H1 (cell line): ENCODE results near the gene CYB5B. TPM values are rescaled to one million over a fixed set of nuclear protein-coding genes. Genes with fewer than 3 reads are reported as not detected.

Source experiments
- CTCF ChIA-PET: fragments of 300-600 bp; sonication (Branson Sonifier 250); formaldehyde crosslinking; loops from one replicate; lab custom pipeline; 2021; ENCODE audit not compliant: partially characterized antibody; lab: Charles Lee
- POLR2A ChIA-PET: fragments of 300-600 bp; sonication (Branson Sonifier 250); formaldehyde crosslinking; loops from one replicate; lab custom pipeline; 2021; ENCODE audit warnings: inconsistent platforms; ENCODE audit not compliant: partially characterized antibody; lab: Charles Lee
- DNase-seq, 2 experiments: peaks; one replicate each; pipeline versions ENCODE4 v3.0.0 to v3.0.0-alpha.2; 2010 to 2022; ENCODE audit warnings: low spot score in 2 of 2, low read depth in 1 of 2, mixed read lengths in 1 of 2
- FAIRE-seq: peaks from 2 replicates; lab custom pipeline; 2011; peaks lifted over from hg19 to GRCh38; lab: Jason Lieb, UNC
- H2AFZ ChIP-seq: 2 replicates; pipeline ENCODE4 v1.8.1; 2012; ENCODE audit warnings: low read length, inconsistent platforms
- H2AK5ac ChIP-seq: 2 replicates; pipeline ENCODE4 v1.6.1; 2013; ENCODE audit warnings: low read depth, low read length
- H2BK120ac ChIP-seq: replicated peaks from 2 replicates; pipeline ENCODE3; 2013; ENCODE audit warnings: low read depth, low read length, inconsistent platforms
- H2BK12ac ChIP-seq: 2 replicates; pipeline ENCODE4 v1.6.1; 2013; ENCODE audit warnings: low read depth, low read length
- H2BK15ac ChIP-seq: 2 replicates; pipeline ENCODE4 v1.6.1; 2013; ENCODE audit warnings: low read length
- H2BK20ac ChIP-seq: 2 replicates; pipeline ENCODE4 v1.6.1; 2013; ENCODE audit warnings: low read length
- H2BK5ac ChIP-seq: 2 replicates; pipeline ENCODE4 v1.6.1; 2013; ENCODE audit warnings: low read depth, low read length
- H3K14ac ChIP-seq: 2 replicates; pipeline ENCODE4 v1.6.1; 2013; ENCODE audit warnings: inconsistent platforms; ENCODE audit not compliant: insufficient read length
- H3K18ac ChIP-seq: 2 replicates; pipeline ENCODE4 v1.6.1; 2013; ENCODE audit warnings: low read length; ENCODE audit errors: extremely low read depth
- H3K23ac ChIP-seq: 2 replicates; pipeline ENCODE4 v1.6.1; 2013; ENCODE audit warnings: inconsistent platforms; ENCODE audit not compliant: insufficient read length
- H3K23me2 ChIP-seq: 2 replicates; pipeline ENCODE4 v1.6.1; 2013; ENCODE audit warnings: low read depth, low read length
- H3K27ac ChIP-seq: 2 replicates; pipeline ENCODE4 v1.6.1; 2011; ENCODE audit warnings: low read depth, low read length, inconsistent platforms
- H3K27me3 ChIP-seq, 4 experiments: replicated peaks in 1 of 4; 1 replicate in 1 of 4; 2 replicates in 3 of 4; pipeline versions ENCODE4 v1.6.1 to v1.8.1; 2011 to 2013; ENCODE audit warnings: low read length in 3 of 4, mild to moderate bottlenecking in 3 of 4, inconsistent platforms in 2 of 4, mixed read lengths in 2 of 4, moderate library complexity in 1 of 4; ENCODE audit not compliant: control insufficient read depth in 3 of 4, insufficient read depth in 3 of 4; ENCODE audit errors: extremely low read depth in 1 of 4
- H3K36me3 ChIP-seq, 4 experiments: 2 replicates each; pipeline versions ENCODE4 v1.6.1 to v1.8.1; 2011 to 2013; ENCODE audit warnings: mild to moderate bottlenecking in 4 of 4, low read length in 3 of 4, moderate library complexity in 2 of 4, control low read depth in 1 of 4, inconsistent platforms in 1 of 4; ENCODE audit not compliant: insufficient read depth in 4 of 4, control insufficient read depth in 2 of 4
- H3K4ac ChIP-seq: replicated peaks from 2 replicates; pipeline ENCODE3; 2013; ENCODE audit warnings: low read length, low read depth, mixed read lengths, inconsistent platforms; ENCODE audit not compliant: insufficient read length
- H3K4me1 ChIP-seq, 4 experiments: replicated peaks in 1 of 4; 1 replicate in 1 of 4; 2 replicates in 3 of 4; pipeline versions ENCODE4 v1.6.1 to v1.8.1; 2011 to 2013; ENCODE audit warnings: low read length in 3 of 4, inconsistent platforms in 2 of 4, mixed read lengths in 1 of 4; ENCODE audit not compliant: insufficient read depth in 4 of 4, control insufficient read depth in 3 of 4
- H3K4me2 ChIP-seq, 2 experiments: 2 replicates each; pipeline versions ENCODE4 v1.6.1 to v1.8.1; 2011 to 2013; ENCODE audit warnings: low read depth in 2 of 2, low read length in 2 of 2, control low read depth in 1 of 2, inconsistent platforms in 1 of 2, mild to moderate bottlenecking in 1 of 2; ENCODE audit not compliant: insufficient read depth in 1 of 2
- H3K4me3 ChIP-seq, 4 experiments: fragments of 200-600, 300-600 bp in 1 of 4; sonication (generic), shearing (Covaris generic), sonication (Bioruptor Twin) in 1 of 4; 2 replicates each; pipeline versions ENCODE4 v1.5.1 to v1.8.1; 2011 to 2016; ENCODE audit warnings: low read length in 4 of 4, low read depth in 3 of 4, control low read depth in 2 of 4, inconsistent platforms in 2 of 4, mild to moderate bottlenecking in 2 of 4, mixed read lengths in 1 of 4, moderate library complexity in 1 of 4; ENCODE audit not compliant: insufficient read depth in 2 of 4; ENCODE audit errors: extremely low read depth in 1 of 4
- H3K56ac ChIP-seq: replicated peaks from 2 replicates; pipeline ENCODE3; 2013; ENCODE audit warnings: low read depth, mild to moderate bottlenecking, mixed read lengths, low read length, inconsistent platforms; ENCODE audit not compliant: insufficient read length
- H3K79me1 ChIP-seq: 2 replicates; pipeline ENCODE4 v1.6.1; 2013; ENCODE audit warnings: low read depth, low read length, control low read depth
- H3K79me2 ChIP-seq, 2 experiments: 2 replicates each; pipeline versions ENCODE4 v1.6.1 to v1.8.1; 2012 to 2013; ENCODE audit warnings: low read length in 2 of 2, mild to moderate bottlenecking in 2 of 2, inconsistent platforms in 1 of 2; ENCODE audit not compliant: insufficient read depth in 2 of 2, control insufficient read depth in 1 of 2
- H3K9ac ChIP-seq, 4 experiments: replicated peaks in 1 of 4; 1 replicate in 1 of 4; 2 replicates in 3 of 4; pipeline versions ENCODE4 v1.6.1 to v1.8.1; 2011 to 2013; ENCODE audit warnings: low read depth in 3 of 4, low read length in 3 of 4, control low read depth in 2 of 4, mild to moderate bottlenecking in 2 of 4, moderate library complexity in 2 of 4, inconsistent platforms in 1 of 4; ENCODE audit errors: extremely low read depth in 1 of 4
- H3K9me3 ChIP-seq, 2 experiments: 2 replicates each; pipeline versions ENCODE4 v1.6.1 to v1.8.1; 2012 to 2013; ENCODE audit warnings: mild to moderate bottlenecking in 2 of 2, moderate library complexity in 2 of 2, control low read depth in 1 of 2, inconsistent platforms in 1 of 2, low read depth in 1 of 2, low read length in 1 of 2, mixed read lengths in 1 of 2; ENCODE audit not compliant: insufficient read depth in 2 of 2
- H4K20me1 ChIP-seq, 2 experiments: replicated peaks in 1 of 2; 2 replicates each; pipeline versions ENCODE3 to v1.8.1; 2011 to 2013; ENCODE audit warnings: inconsistent platforms in 2 of 2, low read length in 2 of 2, mild to moderate bottlenecking in 1 of 2; ENCODE audit not compliant: insufficient read depth in 2 of 2, control insufficient read depth in 1 of 2
- H4K5ac ChIP-seq: 2 replicates; pipeline ENCODE4 v1.6.1; 2013; ENCODE audit warnings: low read length, low read depth, mixed read lengths, inconsistent platforms; ENCODE audit not compliant: insufficient read length
- H4K8ac ChIP-seq: 2 replicates; pipeline ENCODE4 v1.8.0; 2013; ENCODE audit warnings: mild to moderate bottlenecking, moderate library complexity, low read length, inconsistent platforms; ENCODE audit not compliant: insufficient read depth; ENCODE audit errors: extremely low read depth
- H4K91ac ChIP-seq: replicated peaks from 2 replicates; pipeline ENCODE3; 2013; ENCODE audit warnings: low read length, mixed read lengths, inconsistent platforms; ENCODE audit not compliant: insufficient read length
- HDAC2 ChIP-seq, 2 experiments: fragments of 300-600 bp in 1 of 2; sonication (generic) in 1 of 2; IDR thresholded peaks; 2 replicates each; pipeline ENCODE4 v1.6.1; 2011 to 2012; ENCODE audit warnings: low read depth in 2 of 2, low read length in 2 of 2, mild to moderate bottlenecking in 2 of 2, moderate library complexity in 2 of 2, borderline replicate concordance in 1 of 2, inconsistent platforms in 1 of 2
- RBBP5 ChIP-seq: IDR thresholded peaks from 2 replicates; pipeline ENCODE4 v1.7.1; 2012; ENCODE audit warnings: low read depth, mild to moderate bottlenecking, inconsistent platforms, low read length, moderate library complexity, borderline replicate concordance
- SRF ChIP-seq: IDR thresholded peaks from 2 replicates; pipeline ENCODE4 v1.6.1; 2011; ENCODE audit warnings: mild to moderate bottlenecking, low read depth, low read length, moderate library complexity
- SUZ12 ChIP-seq: fragments of 200-600 bp; sonication (generic); IDR thresholded peaks from 2 replicates; pipeline ENCODE4 v1.6.1; 2012; ENCODE audit warnings: mild to moderate bottlenecking, inconsistent platforms, low read length, moderate library complexity, mixed read lengths
- WGBS, 2 experiments: shearing (Covaris generic) in 1 of 2; methylation state at CpG; one replicate each; pipeline versions ENCODE4 v1.1.6 to v1.1.7; 2013 to 2015; ENCODE audit warnings: low lambda C conversion rate in 2 of 2, mixed read lengths in 2 of 2, inconsistent platforms in 1 of 2, low coverage in 1 of 2, missing lambda C conversion rate in 1 of 2; ENCODE audit not compliant: insufficient replicate concordance in 2 of 2, insufficient coverage in 1 of 2, insufficient read length in 1 of 2; ENCODE audit errors: extremely low coverage in 1 of 2, missing lambda C conversion rate in 1 of 2; 5-methylcytosine and 5-hydroxymethylcytosine counted together
- polyA plus RNA-seq, 7 experiments: library from polyadenylated mRNA; depleted of rRNA in 3 of 7; stranded (reverse) in 5 of 7; unstranded in 2 of 7; fragments of >200 nt in 5 of 7; fragments of 200-250 nt in 2 of 7; gene quantifications; 1 replicate in 5 of 7; 2 replicates in 1 of 7; 4 replicates in 1 of 7; pipeline versions ENCODE4 v1.2.1 to v1.2.3, GENCODE V29; 2011 to 2013; ENCODE audit warnings: missing spikeins in 2 of 7, mixed read lengths in 2 of 7
- total RNA-seq: library from RNA; stranded (reverse); fragmentation: NEBNext Ultra II Directional; extraction: Animal tissue kit (Norgen Biotek cat#: 25700); gene quantifications from 2 replicates; pipeline ENCODE4 v1.2.1, GENCODE V29; 2021

Gene CYB5B
- total and polyA plus RNA-seq, 2 of the 8 experiments (the other 6 are each of a cell fraction or from before 2014, with no cell fraction given), result 108 to 127 TPM

DNA sequence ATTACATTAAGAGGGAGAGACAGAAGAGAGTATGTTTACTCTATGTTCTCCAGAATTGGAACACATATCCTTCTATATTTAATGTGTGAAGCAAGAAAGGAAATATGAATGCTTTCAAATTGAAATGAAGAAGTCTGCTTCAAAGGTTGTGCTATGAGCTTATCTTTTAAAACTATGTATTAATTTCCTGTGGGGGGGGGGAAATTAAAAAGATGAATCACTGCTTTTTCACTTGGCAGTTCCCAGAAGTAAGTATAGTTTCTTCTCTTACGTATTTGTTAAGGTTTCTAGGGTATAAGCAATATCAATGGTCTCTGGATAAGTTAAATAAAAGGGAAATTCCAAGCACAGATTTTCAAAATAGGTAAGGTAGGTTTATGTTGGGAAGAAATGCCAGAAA lies 45.7 kb upstream of the CYB5B start:
- no peak for FAIRE-seq

More for the DNA sequence above, 45.7 kb upstream of the CYB5B start:
- no peak overlapping the region for H3K4ac ChIP-seq
- no peaks in the 10 kb centered on the region for H3K9me3 ChIP-seq
- peaks cover 0 to 18% of the 10 kb centered on the region in 2 experiments; a peak in 2 of 4 replicates for H3K79me2 ChIP-seq
- H4K5ac ChIP-seq, result no peak overlapping the region
- no peak overlapping the region for H4K8ac ChIP-seq
- no peak for TF ChIP-seq SRF
- no peak for TF ChIP-seq HDAC2 (IDR thresholded peaks at IDR 0.05; ENCODE audit: borderline replicate concordance in 1 of 2, low read depth in 2 of 2, low read length in 2 of 2)
- TF ChIP-seq RBBP5, result no peak
- TF ChIP-seq SUZ12, result no peak
- H2BK20ac ChIP-seq, result no peak overlapping the region
- no peak overlapping the region for H3K27ac ChIP-seq
- H2BK120ac ChIP-seq, result no peak overlapping the region
- no peaks in the 10 kb centered on the region for H3K27me3 ChIP-seq
- H3K4me1 ChIP-seq, result no peaks in the 10 kb centered on the region
- no peak for DNase-seq
- no peak overlapping the region for H3K23ac ChIP-seq
- H2BK5ac ChIP-seq, result no peak overlapping the region
- no peak overlapping the region for H2AK5ac ChIP-seq
- CTCF ChIA-PET, result interaction anchor here (0.5 kb wide), 1 partner anchor 17 kb away, joined by 3 read pairs; no protein-coding TSS in a partner anchor
- H2BK15ac ChIP-seq, result no peak overlapping the region
- no peak overlapping the region for H3K18ac ChIP-seq
- no peak overlapping the region for H2AFZ ChIP-seq
- POLR2A ChIA-PET, result interaction anchor here (0.6 to 1.2 kb wide), 4 partner anchors 11 to 375 kb away, joined by 3 read pairs; no protein-coding TSS in a partner anchor
- WGBS, 2 experiments, result 100% methylated on average over 1 of the region's 1 CpG; no CpG with 5 or more reads in 1 of the 2 experiments
- no peak overlapping the region for H3K56ac ChIP-seq
- H3K14ac ChIP-seq, result no peak overlapping the region
- H3K4me3 ChIP-seq, result no peak overlapping the region
- peaks cover 12 to 50% (median 31%) of the 10 kb centered on the region in 4 experiments for H3K36me3 ChIP-seq
- H3K79me1 ChIP-seq, result no peaks in the 10 kb centered on the region
- H3K23me2 ChIP-seq, result no peaks in the 10 kb centered on the region
- no peak overlapping the region for H2BK12ac ChIP-seq
- peaks cover 0 to 2% of the 10 kb centered on the region in 2 experiments for H4K20me1 ChIP-seq
- no peak overlapping the region for H4K91ac ChIP-seq
- no peak overlapping the region for H3K4me2 ChIP-seq
- no peak overlapping the region for H3K9ac ChIP-seq
